ENCODE data around the gene DIABLO.

Gene DIABLO

GRCh38 chr12:122235741-122236140 lies 9.9 kb upstream of the DIABLO start:
- Mint-ChIP-seq H3K4me1 (no peaks in the 10 kb centered on the region), H3K27me3 (no peaks in the 10 kb centered on the region), H3K27ac (no peak overlapping the region), H3K9me3 (no peaks in the 10 kb centered on the region), H3K4me3 (no peak overlapping the region), H3K36me3 (ENCODE audit: low read depth) (peaks cover 27% of the 10 kb centered on the region)
- ATAC-seq (no peak), DNase-seq (no peak)

GRCh38 chr12:122232691-122233090 lies 6.8 kb upstream of the DIABLO start:
- H3K27ac Mint-ChIP-seq, result no peak overlapping the region
- DNase-seq (no peak), ATAC-seq (no peak)
- H3K36me3 Mint-ChIP-seq (ENCODE audit: low read depth), result peaks cover 21% of the 10 kb centered on the region
- H3K27me3 Mint-ChIP-seq, result no peaks in the 10 kb centered on the region
- no peak overlapping the region for H3K4me3 Mint-ChIP-seq
- H3K9me3 Mint-ChIP-seq, result no peaks in the 10 kb centered on the region
- H3K4me1 Mint-ChIP-seq, result peaks cover 4% of the 10 kb centered on the region

GRCh38 chr12:122230798-122231197 lies 4.9 kb upstream of the DIABLO start:
- ATAC-seq (no peak), DNase-seq (no peak)
- Mint-ChIP-seq H3K27me3 (no peaks in the 10 kb centered on the region), H3K4me1 (peaks cover 19% of the 10 kb centered on the region), H3K27ac (no peak overlapping the region), H3K4me3 (no peak overlapping the region), H3K36me3 (ENCODE audit: low read depth) (peaks cover 21% of the 10 kb centered on the region), H3K9me3 (no peaks in the 10 kb centered on the region)

GRCh38 chr12:122228092-122228491 lies 2.2 kb upstream of the DIABLO start:
- H3K4me1 Mint-ChIP-seq, result peaks cover 35% of the 10 kb centered on the region
- H3K9me3 Mint-ChIP-seq, result no peaks in the 10 kb centered on the region
- DNase-seq (no peak), ATAC-seq (no peak)
- H3K27me3 Mint-ChIP-seq, result no peaks in the 10 kb centered on the region
- H3K27ac Mint-ChIP-seq, result no peak overlapping the region
- peaks cover 30% of the 10 kb centered on the region for H3K36me3 Mint-ChIP-seq (ENCODE audit: low read depth)
- H3K4me3 Mint-ChIP-seq, result peak overlapping the region; percentile 87

- Mint-ChIP-seq H3K9me3 (no peaks in the 10 kb centered on the region), H3K27ac (peak overlapping the region; percentile 48), H3K36me3 (ENCODE audit: low read depth) (peaks cover 32% of the 10 kb centered on the region), H3K4me3 (peak overlapping the region; percentile 87), H3K27me3 (no peaks in the 10 kb centered on the region), H3K4me1 (peaks cover 40% of the 10 kb centered on the region)
- ATAC-seq, result no peak
- peak; percentile 44 for DNase-seq
Observed at GRCh38 chr12:122227341-122227740, 1.5 kb upstream of the DIABLO start.

- no peaks in the 10 kb centered on the region for H3K27me3 Mint-ChIP-seq
- ATAC-seq (peak; percentile 53), DNase-seq (no peak)
- H3K4me3 Mint-ChIP-seq, result peak overlapping the region; percentile 87
- H3K4me1 Mint-ChIP-seq, result peaks cover 40% of the 10 kb centered on the region
- peaks cover 33% of the 10 kb centered on the region for H3K36me3 Mint-ChIP-seq (ENCODE audit: low read depth)
- no peaks in the 10 kb centered on the region for H3K9me3 Mint-ChIP-seq
- no peak overlapping the region for H3K27ac Mint-ChIP-seq
Observed at GRCh38 chr12:122226366-122227125, 694 bp upstream of the DIABLO start.

GRCh38 chr12:122216445-122216844 lies 9.4 kb downstream of the DIABLO start:
- Mint-ChIP-seq H3K9me3 (no peaks in the 10 kb centered on the region), H3K4me3 (no peak overlapping the region)

DNA sequence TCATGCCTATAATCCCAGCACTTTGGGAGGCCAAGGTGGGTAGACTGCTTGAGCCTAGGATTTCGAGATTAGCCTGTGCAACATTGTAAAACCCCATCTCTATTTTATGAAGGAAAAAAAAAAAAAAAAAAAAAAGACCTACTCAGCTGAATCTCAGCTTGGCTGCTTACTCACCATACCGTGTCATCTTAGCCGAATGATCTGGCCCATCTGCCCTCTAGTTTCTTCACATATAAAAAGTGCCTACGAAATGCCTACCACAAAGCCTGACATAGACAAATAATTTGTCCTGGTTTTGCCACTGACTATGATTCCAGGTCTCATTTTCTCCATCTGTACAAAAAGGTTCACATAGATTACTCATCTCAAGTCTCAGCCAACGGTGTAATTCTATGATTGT lies 10.1 kb downstream of the DIABLO start:
- H3K27me3 Mint-ChIP-seq, result no peaks in the 10 kb centered on the region

More at GRCh38 chr12:122216445-122216844, 9.4 kb downstream of the DIABLO start:
- Mint-ChIP-seq H3K4me1 (peaks cover 2% of the 10 kb centered on the region), H3K27ac (no peak overlapping the region), H3K27me3 (no peaks in the 10 kb centered on the region), H3K36me3 (ENCODE audit: low read depth) (peaks cover 45% of the 10 kb centered on the region)
- DNase-seq (no peak), ATAC-seq (no peak)

DNA sequence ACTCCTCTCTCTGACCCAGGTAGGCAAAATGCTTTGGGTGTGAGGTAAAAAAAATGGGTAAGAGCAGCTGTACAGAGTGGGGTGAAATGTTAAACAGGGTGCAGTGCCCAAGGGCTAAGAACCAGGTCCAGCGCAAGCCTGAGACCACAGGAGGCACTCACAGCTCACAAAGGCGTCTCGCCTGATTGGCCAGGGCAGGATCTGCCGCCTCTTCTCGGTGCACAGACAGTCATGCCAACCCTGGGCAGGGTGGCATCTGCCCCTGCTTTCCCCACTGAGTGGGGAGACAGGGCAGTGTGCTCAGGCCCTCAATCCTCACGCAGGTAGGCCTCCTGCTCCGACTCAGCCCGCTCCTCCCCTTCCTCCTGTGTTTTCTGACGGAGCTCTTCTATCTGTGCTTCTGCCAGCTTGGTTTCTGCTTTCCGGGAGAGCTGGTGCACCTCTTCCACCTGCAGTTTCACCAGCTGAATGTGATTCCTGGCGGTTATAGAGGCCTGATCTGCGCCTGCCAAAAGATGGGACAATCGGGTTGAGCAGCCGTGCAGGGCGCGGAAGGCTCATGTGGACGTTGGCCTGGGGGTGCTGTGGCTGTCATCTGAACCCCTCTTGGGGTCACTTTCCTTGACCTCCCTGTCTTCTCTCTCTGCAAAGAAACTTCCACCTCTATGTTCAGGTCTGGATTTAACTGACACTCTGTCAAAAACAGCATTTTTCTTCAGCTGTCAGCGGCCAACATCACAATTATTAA lies 17.6 kb downstream of the DIABLO start:
- Mint-ChIP-seq H3K4me1 (peaks cover 8% of the 10 kb centered on the region), H3K27me3 (peaks cover 10% of the 10 kb centered on the region), H3K27ac (no peak overlapping the region), H3K36me3 (ENCODE audit: low read depth) (peaks cover 20% of the 10 kb centered on the region), H3K4me3 (no peak overlapping the region), H3K9me3 (no peaks in the 10 kb centered on the region)
- ATAC-seq, result no peak
- DNase-seq, result no peak

More for the DNA sequence above, 10.1 kb downstream of the DIABLO start:
- Mint-ChIP-seq H3K36me3 (ENCODE audit: low read depth) (peaks cover 45% of the 10 kb centered on the region), H3K4me1 (peaks cover 2% of the 10 kb centered on the region), H3K9me3 (no peaks in the 10 kb centered on the region), H3K4me3 (no peak overlapping the region), H3K27ac (no peak overlapping the region)
- DNase-seq, result no peak
- ATAC-seq, result no peak

- peaks cover 20% of the 10 kb centered on the region for H3K36me3 Mint-ChIP-seq (ENCODE audit: low read depth)
- no peaks in the 10 kb centered on the region for H3K9me3 Mint-ChIP-seq
- ATAC-seq (no peak), DNase-seq (no peak)
- H3K27me3 Mint-ChIP-seq, result peaks cover 16% of the 10 kb centered on the region
- H3K27ac Mint-ChIP-seq, result no peak overlapping the region
- H3K4me3 Mint-ChIP-seq, result no peak overlapping the region
- peaks cover 14% of the 10 kb centered on the region for H3K4me1 Mint-ChIP-seq
Observed at GRCh38 chr12:122207391-122207790, 18.5 kb downstream of the DIABLO start.

DNA sequence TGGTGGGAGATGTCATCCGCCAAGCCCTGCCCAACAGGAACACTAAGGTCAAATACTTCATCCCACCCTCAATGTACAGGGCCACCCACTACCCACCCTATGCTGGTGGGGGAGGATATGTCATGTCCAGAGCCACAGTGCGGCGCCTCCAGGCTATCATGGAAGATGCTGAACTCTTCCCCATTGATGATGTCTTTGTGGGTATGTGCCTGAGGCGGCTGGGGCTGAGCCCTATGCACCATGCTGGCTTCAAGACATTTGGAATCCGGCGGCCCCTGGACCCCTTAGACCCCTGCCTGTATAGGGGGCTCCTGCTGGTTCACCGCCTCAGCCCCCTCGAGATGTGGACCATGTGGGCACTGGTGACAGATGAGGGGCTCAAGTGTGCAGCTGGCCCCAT lies 18.9 kb downstream of the DIABLO start:
- Mint-ChIP-seq H3K27me3 (peaks cover 17% of the 10 kb centered on the region), H3K4me1 (peaks cover 14% of the 10 kb centered on the region), H3K27ac (no peak overlapping the region), H3K36me3 (ENCODE audit: low read depth) (peaks cover 17% of the 10 kb centered on the region), H3K9me3 (no peaks in the 10 kb centered on the region), H3K4me3 (no peak overlapping the region)
- ATAC-seq (no peak), DNase-seq (no peak)

- Mint-ChIP-seq H3K4me1 (peaks cover 14% of the 10 kb centered on the region), H3K27ac (no peak overlapping the region), H3K4me3 (no peak overlapping the region)
Observed at GRCh38 chr12:122206111-122206881, 19.6 kb downstream of the DIABLO start.

DNA sequence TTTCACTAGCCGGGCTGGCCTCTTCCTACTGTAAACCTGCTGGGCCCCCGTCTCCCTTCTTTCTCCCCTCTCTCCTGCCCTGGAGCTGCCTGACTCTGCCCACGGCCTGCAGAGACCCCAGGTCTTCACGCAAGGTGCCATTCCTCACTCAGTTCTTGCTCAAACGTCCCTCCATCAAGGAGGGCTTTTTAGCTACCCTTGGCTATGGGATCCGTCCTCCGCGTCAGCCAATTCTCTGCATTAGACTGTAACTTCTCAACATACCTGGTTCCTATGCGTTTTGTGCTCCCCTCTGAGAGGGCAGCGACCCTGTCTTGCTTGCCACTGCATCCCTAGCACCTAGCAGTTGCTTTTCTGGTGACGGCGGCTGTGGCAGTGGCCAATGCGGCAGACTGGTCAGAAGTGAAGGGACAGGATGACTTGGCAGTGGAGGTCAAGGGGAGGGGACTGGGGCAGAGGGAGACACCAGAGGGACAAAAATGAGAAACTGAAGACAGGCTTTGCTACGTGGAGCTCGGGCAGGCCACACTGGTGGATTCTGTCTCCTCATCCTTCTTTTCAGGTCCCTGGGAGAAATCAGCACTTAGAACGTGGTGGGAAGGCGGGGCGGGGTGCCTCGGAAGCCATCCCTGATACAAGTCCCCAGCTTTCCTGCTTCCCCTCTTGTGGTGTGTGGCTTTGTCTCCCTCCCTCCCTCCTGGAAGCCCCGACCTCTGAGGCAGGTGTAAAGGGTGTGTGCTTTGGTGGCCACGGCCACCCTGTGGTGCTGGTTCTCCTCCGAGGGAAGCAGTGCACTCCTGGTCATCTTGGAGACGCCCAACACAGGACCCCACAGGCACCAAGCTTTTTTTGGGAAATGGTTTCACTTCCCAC lies 20.6 kb downstream of the DIABLO start:
- no peak overlapping the region for H3K27ac Mint-ChIP-seq
- H3K36me3 Mint-ChIP-seq (ENCODE audit: low read depth), result peaks cover 12% of the 10 kb centered on the region
- H3K4me1 Mint-ChIP-seq, result peaks cover 14% of the 10 kb centered on the region
- ATAC-seq, result no peak
- no peak for DNase-seq
- peak overlapping the region; percentile 52 for H3K4me3 Mint-ChIP-seq
- peaks cover 20% of the 10 kb centered on the region for H3K27me3 Mint-ChIP-seq
- no peaks in the 10 kb centered on the region for H3K9me3 Mint-ChIP-seq

More at GRCh38 chr12:122206111-122206881, 19.6 kb downstream of the DIABLO start:
- Mint-ChIP-seq H3K27me3 (peaks cover 20% of the 10 kb centered on the region), H3K9me3 (no peaks in the 10 kb centered on the region), H3K36me3 (ENCODE audit: low read depth) (peaks cover 14% of the 10 kb centered on the region)
- ATAC-seq, result no peak
- no peak for DNase-seq
